HL-60 (cell line): ENCODE results near the gene IQCE.

Experiments used
- DNase-seq, 2 experiments: peaks; one replicate each; pipeline ENCODE4 v3.0.0-alpha.2; 2010 to 2020; ENCODE audit warnings: low read depth in 1 of 2, low spot score in 1 of 2
- H3K27ac ChIP-seq: fragments of 250-450 bp; sonication (Bioruptor Pico); replicated peaks from 2 replicates; pipeline ENCODE4 v1.5.1; 2020; ENCODE audit warnings: mild to moderate bottlenecking, moderate library complexity
- H3K27me3 ChIP-seq: fragments of 250-450 bp; sonication (Bioruptor Pico); 2 replicates; pipeline ENCODE4 v1.5.1; 2021; ENCODE audit warnings: mild to moderate bottlenecking, moderate library complexity; ENCODE audit not compliant: insufficient read depth, poor library complexity, severe bottlenecking
- H3K4me3 ChIP-seq: replicated peaks from 2 replicates; pipeline ENCODE4 v1.5.1; 2011; ENCODE audit warnings: mild to moderate bottlenecking, control low read depth, low read length; ENCODE audit not compliant: insufficient read depth
- CTCF ChIP-seq: IDR thresholded peaks from one replicate; pipeline ENCODE4 v1.5.1; 2011; ENCODE audit warnings: low read length, control low read depth, inconsistent platforms; ENCODE audit not compliant: insufficient read depth
- GABPA ChIP-seq: IDR thresholded peaks from 2 replicates; pipeline ENCODE4 v1.6.1; 2012; ENCODE audit warnings: low read depth
- POLR2AphosphoS5 ChIP-seq: IDR thresholded peaks from 2 replicates; pipeline ENCODE4 v1.6.1; 2012; ENCODE audit warnings: low read depth
- SPI1 ChIP-seq: IDR thresholded peaks from 2 replicates; pipeline ENCODE4 v1.6.1; 2012; ENCODE audit warnings: low read depth, mild to moderate bottlenecking, borderline replicate concordance
- TF ChIP-seq, protein P1 (sequence below): IDR thresholded peaks from 2 replicates; pipeline ENCODE4 v1.6.1; 2012; ENCODE audit warnings: low read depth; ENCODE audit not compliant: insufficient replicate concordance

IQCE gene

GRCh38 chr7:2604608-2605174, 45.9 kb downstream of the IQCE start:
- H3K4me3 ChIP-seq: no peak overlapping the region
- no peaks in the 10 kb centered on the region for H3K27me3 ChIP-seq
- TF ChIP-seq, protein P1, sequence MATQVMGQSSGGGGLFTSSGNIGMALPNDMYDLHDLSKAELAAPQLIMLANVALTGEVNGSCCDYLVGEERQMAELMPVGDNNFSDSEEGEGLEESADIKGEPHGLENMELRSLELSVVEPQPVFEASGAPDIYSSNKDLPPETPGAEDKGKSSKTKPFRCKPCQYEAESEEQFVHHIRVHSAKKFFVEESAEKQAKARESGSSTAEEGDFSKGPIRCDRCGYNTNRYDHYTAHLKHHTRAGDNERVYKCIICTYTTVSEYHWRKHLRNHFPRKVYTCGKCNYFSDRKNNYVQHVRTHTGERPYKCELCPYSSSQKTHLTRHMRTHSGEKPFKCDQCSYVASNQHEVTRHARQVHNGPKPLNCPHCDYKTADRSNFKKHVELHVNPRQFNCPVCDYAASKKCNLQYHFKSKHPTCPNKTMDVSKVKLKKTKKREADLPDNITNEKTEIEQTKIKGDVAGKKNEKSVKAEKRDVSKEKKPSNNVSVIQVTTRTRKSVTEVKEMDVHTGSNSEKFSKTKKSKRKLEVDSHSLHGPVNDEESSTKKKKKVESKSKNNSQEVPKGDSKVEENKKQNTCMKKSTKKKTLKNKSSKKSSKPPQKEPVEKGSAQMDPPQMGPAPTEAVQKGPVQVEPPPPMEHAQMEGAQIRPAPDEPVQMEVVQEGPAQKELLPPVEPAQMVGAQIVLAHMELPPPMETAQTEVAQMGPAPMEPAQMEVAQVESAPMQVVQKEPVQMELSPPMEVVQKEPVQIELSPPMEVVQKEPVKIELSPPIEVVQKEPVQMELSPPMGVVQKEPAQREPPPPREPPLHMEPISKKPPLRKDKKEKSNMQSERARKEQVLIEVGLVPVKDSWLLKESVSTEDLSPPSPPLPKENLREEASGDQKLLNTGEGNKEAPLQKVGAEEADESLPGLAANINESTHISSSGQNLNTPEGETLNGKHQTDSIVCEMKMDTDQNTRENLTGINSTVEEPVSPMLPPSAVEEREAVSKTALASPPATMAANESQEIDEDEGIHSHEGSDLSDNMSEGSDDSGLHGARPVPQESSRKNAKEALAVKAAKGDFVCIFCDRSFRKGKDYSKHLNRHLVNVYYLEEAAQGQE: no peak
- TF ChIP-seq POLR2AphosphoS5: no peak
- TF ChIP-seq SPI1: no peak
- no peak for TF ChIP-seq GABPA
- no peak for TF ChIP-seq CTCF
- no peak overlapping the region for H3K27ac ChIP-seq
- no peak for DNase-seq

DNA sequence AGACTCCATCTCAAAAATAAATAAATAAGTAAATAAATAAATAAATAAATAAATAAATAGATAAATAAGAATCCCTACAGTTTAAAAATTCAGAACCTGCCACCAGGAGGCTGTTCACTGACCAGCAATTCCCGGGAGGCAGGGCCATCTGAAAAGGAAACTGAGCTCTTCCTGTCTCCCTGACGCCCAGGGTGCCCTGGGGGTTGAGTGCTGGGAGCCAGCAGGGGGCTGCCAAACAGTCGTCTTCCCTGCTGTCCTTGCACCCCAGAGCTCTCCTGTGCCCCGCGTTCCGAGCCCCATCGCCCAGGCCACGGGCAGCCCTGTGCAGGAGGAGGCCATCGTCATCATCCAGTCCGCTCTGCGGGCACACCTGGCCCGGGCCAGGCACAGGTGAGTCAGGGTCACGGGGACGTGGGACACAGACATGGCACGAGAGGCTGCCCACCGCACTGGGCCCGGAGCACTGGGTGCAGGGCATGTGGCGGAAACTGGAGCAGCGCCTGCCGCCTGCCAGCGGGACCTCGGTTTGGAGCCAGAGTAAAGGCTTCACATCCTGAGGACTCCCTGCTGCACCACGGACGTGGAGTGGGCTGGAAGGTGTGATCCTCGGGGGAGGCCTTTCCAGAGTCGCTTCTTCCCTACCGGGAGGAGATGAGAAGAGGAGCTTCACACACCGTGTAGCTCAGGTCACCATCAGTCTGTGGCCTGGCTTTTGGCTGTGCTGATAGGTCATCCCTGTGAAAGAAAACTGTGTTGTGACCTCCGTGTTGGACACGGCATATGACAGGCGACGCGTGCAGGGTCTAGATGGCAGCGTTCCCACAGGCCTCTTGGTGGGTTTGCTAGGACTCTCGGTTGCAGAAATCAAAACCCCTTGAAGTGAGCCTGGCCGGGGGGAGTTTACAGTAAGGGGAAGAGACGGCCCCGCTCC, 47.1 kb downstream of the IQCE start:
- H3K27me3 ChIP-seq: no peaks in the 10 kb centered on the region
- TF ChIP-seq, protein P1: no peak
- TF ChIP-seq GABPA (no peak), POLR2AphosphoS5 (no peak), SPI1 (no peak), CTCF (no peak)
- H3K4me3 ChIP-seq: no peak overlapping the region
- no peak overlapping the region for H3K27ac ChIP-seq
- DNase-seq: no peak

DNA sequence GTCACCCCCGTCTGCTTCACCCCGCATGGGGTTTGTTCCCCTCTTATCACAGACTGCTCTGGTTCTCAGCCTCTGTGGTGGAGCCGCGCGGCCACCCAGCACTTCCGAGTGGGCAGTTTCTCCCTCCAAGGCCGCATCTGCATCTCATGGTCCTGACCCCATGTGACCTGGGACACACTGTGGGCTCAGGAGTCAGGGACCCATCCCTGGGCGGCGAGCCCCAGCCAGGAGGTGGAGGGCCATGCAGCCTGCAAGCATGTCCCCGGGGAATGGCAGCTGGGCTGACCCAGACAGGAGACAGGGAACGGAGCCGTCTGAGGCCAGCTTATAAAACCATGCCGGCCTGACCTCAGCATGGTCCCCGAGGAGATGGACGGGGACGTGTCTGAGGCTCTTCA, 47.8 kb downstream of the IQCE start:
- TF ChIP-seq POLR2AphosphoS5 (no peak), CTCF (no peak)
- TF ChIP-seq, protein P1: no peak
- DNase-seq: no peak

More for the DNA sequence above, 47.8 kb downstream of the IQCE start:
- Histone ChIP-seq H3K4me3 (no peak overlapping the region), H3K27ac (no peak overlapping the region), H3K27me3 (no peaks in the 10 kb centered on the region)
